ENCODE data around the gene DIPK1B. TPM values are rescaled to one million over a fixed set of nuclear protein-coding genes. Genes with fewer than 3 reads are reported as not detected.
A peak's percentile ranks its signal among the peaks of the same experiment; 100 is the strongest.

Gene DIPK1B
- total RNA-seq, 2 experiments from 2014 or later, result 0.15 to 0.18 TPM

- POLR2A ChIA-PET, result no interaction called here
- Mint-ChIP-seq H3K27ac (no peak overlapping the region), H3K4me3 (no peak overlapping the region), H3K36me3 (ENCODE audit: low read depth) (no peaks in the 10 kb centered on the region), H3K4me1 (peaks cover 2% of the 10 kb centered on the region), H3K9me3 (no peaks in the 10 kb centered on the region), H3K27me3 (peaks cover 7% of the 10 kb centered on the region)
- DNase-seq, result no peak
- CTCF ChIA-PET, result no interaction called here
Measured at GRCh38 chr9:136669791-136670464, 42.4 kb upstream of the DIPK1B start.

GRCh38 chr9:136670576-136671253, 41.7 kb upstream of the DIPK1B start:
- DNase-seq, result no peak
- ChIA-PET CTCF (no interaction called here), POLR2A (no interaction called here)
- Mint-ChIP-seq H3K4me3 (no peak overlapping the region), H3K4me1 (no peaks in the 10 kb centered on the region), H3K27ac (no peak overlapping the region), H3K9me3 (no peaks in the 10 kb centered on the region), H3K36me3 (ENCODE audit: low read depth) (no peaks in the 10 kb centered on the region), H3K27me3 (peaks cover 5% of the 10 kb centered on the region)

GRCh38 chr9:136671254-136671614, 41.1 kb upstream of the DIPK1B start:
- ChIA-PET CTCF (interaction anchor here (0.9 to 1.2 kb wide), 4 partner anchors 9 to 37 kb away, joined by 3 read pairs; no protein-coding TSS in a partner anchor), POLR2A (no interaction called here)
- Mint-ChIP-seq H3K9me3 (no peaks in the 10 kb centered on the region), H3K4me1 (no peaks in the 10 kb centered on the region), H3K27me3 (peaks cover 5% of the 10 kb centered on the region), H3K4me3 (no peak overlapping the region), H3K27ac (no peak overlapping the region), H3K36me3 (ENCODE audit: low read depth) (no peaks in the 10 kb centered on the region)
- no peak for DNase-seq

GRCh38 chr9:136671646-136672430, 40.5 kb upstream of the DIPK1B start:
- ChIA-PET POLR2A (no interaction called here), CTCF (interaction anchor here (0.9 to 1.2 kb wide), 5 partner anchors 8 to 36 kb away, joined by 3 read pairs; no protein-coding TSS in a partner anchor)
- no peaks in the 10 kb centered on the region for H3K9me3 Mint-ChIP-seq
- H3K27me3 Mint-ChIP-seq, result no peaks in the 10 kb centered on the region
- H3K4me1 Mint-ChIP-seq, result no peaks in the 10 kb centered on the region
- H3K4me3 Mint-ChIP-seq, result no peak overlapping the region
- no peaks in the 10 kb centered on the region for H3K36me3 Mint-ChIP-seq (ENCODE audit: low read depth)
- DNase-seq, result peak; percentile 41
- no peak overlapping the region for H3K27ac Mint-ChIP-seq

- Mint-ChIP-seq H3K36me3 (ENCODE audit: low read depth) (no peaks in the 10 kb centered on the region), H3K9me3 (no peaks in the 10 kb centered on the region), H3K4me1 (no peaks in the 10 kb centered on the region), H3K27ac (no peak overlapping the region), H3K27me3 (no peaks in the 10 kb centered on the region), H3K4me3 (no peak overlapping the region)
- ChIA-PET POLR2A (no interaction called here), CTCF (interaction anchor here (1.1 to 1.2 kb wide), 2 partner anchors 9 to 28 kb away, joined by 3 read pairs; no protein-coding TSS in a partner anchor)
- DNase-seq, result no peak
Measured at GRCh38 chr9:136672431-136673087, 39.8 kb upstream of the DIPK1B start.

GRCh38 chr9:136673088-136673974, 39.0 kb upstream of the DIPK1B start:
- no peaks in the 10 kb centered on the region for H3K4me1 Mint-ChIP-seq

GRCh38 chr9:136673975-136674785, 38.2 kb upstream of the DIPK1B start:
- Mint-ChIP-seq H3K9me3 (no peaks in the 10 kb centered on the region), H3K27ac (no peak overlapping the region), H3K36me3 (ENCODE audit: low read depth) (no peaks in the 10 kb centered on the region), H3K4me3 (no peak overlapping the region), H3K4me1 (no peaks in the 10 kb centered on the region), H3K27me3 (no peaks in the 10 kb centered on the region)
- no peak for DNase-seq
- ChIA-PET CTCF (no interaction called here), POLR2A (no interaction called here)

More at GRCh38 chr9:136673088-136673974, 39.0 kb upstream of the DIPK1B start:
- no peak for DNase-seq
- no peaks in the 10 kb centered on the region for H3K36me3 Mint-ChIP-seq (ENCODE audit: low read depth)
- ChIA-PET POLR2A (no interaction called here), CTCF (no interaction called here)
- no peaks in the 10 kb centered on the region for H3K27me3 Mint-ChIP-seq
- H3K9me3 Mint-ChIP-seq, result no peaks in the 10 kb centered on the region
- H3K27ac Mint-ChIP-seq, result no peak overlapping the region
- no peak overlapping the region for H3K4me3 Mint-ChIP-seq

GRCh38 chr9:136674786-136675349, 37.5 kb upstream of the DIPK1B start:
- Mint-ChIP-seq H3K4me1 (no peaks in the 10 kb centered on the region), H3K9me3 (no peaks in the 10 kb centered on the region), H3K4me3 (no peak overlapping the region), H3K27ac (no peak overlapping the region), H3K36me3 (ENCODE audit: low read depth) (no peaks in the 10 kb centered on the region), H3K27me3 (no peaks in the 10 kb centered on the region)
- CTCF ChIA-PET, result no interaction called here
- no peak for DNase-seq
- POLR2A ChIA-PET, result no interaction called here

GRCh38 chr9:136675477-136676296, 36.7 kb upstream of the DIPK1B start:
- ChIA-PET CTCF (no interaction called here), POLR2A (no interaction called here)
- no peak for DNase-seq
- no peak overlapping the region for H3K4me3 Mint-ChIP-seq
- H3K27me3 Mint-ChIP-seq, result no peaks in the 10 kb centered on the region
- no peaks in the 10 kb centered on the region for H3K4me1 Mint-ChIP-seq
- H3K36me3 Mint-ChIP-seq (ENCODE audit: low read depth), result no peaks in the 10 kb centered on the region
- no peak overlapping the region for H3K27ac Mint-ChIP-seq
- no peaks in the 10 kb centered on the region for H3K9me3 Mint-ChIP-seq

GRCh38 chr9:136676297-136676794, 36.0 kb upstream of the DIPK1B start:
- ChIA-PET POLR2A (interaction anchor here (0.7 kb wide), 1 partner anchor 403 kb away, joined by 3 read pairs; no protein-coding TSS in a partner anchor), CTCF (no interaction called here)
- Mint-ChIP-seq H3K36me3 (ENCODE audit: low read depth) (no peaks in the 10 kb centered on the region), H3K9me3 (no peaks in the 10 kb centered on the region), H3K4me3 (no peak overlapping the region), H3K4me1 (no peaks in the 10 kb centered on the region), H3K27ac (no peak overlapping the region), H3K27me3 (no peaks in the 10 kb centered on the region)
- DNase-seq, result no peak
